HG02943 (cell line): Measurements from ENCODE around the gene SH3GL3.

Source experiments
- ATAC-seq: cut with Tn5 transposase; IDR thresholded peaks from one replicate; pipeline ENCODE4 v1.9.1; 2021; ENCODE audit warnings: mild to moderate bottlenecking, low read depth, moderate library complexity; ENCODE audit not compliant: unreplicated experiment

Gene SH3GL3

DNA sequence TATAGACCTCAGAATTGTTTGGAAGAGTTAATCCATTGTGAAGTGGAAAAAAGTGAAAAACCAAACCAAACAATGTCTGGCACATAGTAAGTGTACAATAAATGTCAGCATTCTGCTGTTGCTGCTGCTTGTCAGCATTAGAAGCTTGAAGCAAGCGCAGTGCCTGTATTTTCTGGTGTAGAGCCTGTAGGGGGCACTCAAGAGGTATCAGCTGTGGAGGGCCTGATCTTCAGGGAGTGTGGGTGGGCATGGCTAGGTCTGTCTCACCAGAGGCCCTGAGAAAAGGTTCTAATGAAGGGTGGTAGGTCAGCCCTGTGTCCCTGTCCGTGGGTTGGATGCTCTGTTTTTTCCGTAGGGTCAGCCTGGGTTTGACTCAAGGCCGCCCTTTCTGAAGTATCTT is 210.4 kb downstream of the SH3GL3 start:
- ATAC-seq: no peak

GRCh38 chr15:83658430-83659416 is 211.6 kb downstream of the SH3GL3 start:
- no peak for ATAC-seq

DNA sequence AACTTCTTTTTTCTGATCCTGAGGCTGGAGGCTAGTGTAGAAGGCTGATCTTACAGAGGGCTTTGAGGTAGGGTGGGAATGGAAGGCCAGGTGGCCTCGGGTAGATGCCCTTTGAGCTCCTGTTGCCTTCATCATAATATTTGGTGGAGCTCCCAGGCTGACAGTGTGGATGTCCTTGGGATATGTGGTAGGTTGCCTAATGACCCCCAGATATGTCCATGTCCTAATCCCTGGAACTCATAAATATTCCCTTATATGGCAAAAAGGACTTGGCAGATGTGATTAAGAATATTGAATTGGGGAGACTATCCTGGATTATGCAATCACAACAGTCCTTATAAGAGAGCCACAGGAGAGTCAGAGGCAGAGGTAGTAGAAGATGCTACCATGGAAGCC is 212.3 kb downstream of the SH3GL3 start:
- ATAC-seq: no peak

DNA sequence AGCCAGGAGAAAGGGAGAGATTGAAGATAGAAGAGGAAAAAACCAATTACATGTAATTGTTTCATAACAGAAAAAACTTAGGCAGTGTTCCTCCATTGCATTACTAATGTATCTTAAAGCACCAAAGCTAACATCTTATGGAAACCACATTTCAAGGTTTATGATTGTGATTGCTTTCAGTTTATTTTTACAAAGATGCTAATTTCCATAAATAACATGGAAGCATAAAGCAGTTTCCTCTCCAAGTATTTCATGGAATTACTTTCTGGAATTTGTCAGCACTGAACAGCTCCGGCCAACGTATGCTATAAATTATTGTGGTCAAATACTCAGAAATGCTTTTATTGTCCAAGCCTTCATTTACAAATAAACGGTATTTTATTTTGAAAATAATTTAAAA is 218.3 kb downstream of the SH3GL3 start:
- no peak for ATAC-seq
